ENCODE data around the gene UNC13C. TPM values are rescaled to one million over a fixed set of nuclear protein-coding genes. Genes with fewer than 3 reads are reported as not detected.

The UNC13C gene
- total and polyA plus RNA-seq, 10 of the 15 experiments (the other 5 are each of a cell fraction or from before 2014, with no cell fraction given) = 9.9 to 81.3 (median 25.0) TPM

- H3K27ac ChIP-seq (ENCODE audit: control insufficient read depth, insufficient read depth) = no peak overlapping the region
- DNase-seq (ENCODE audit: low read depth, low spot score) = no peak
- no peaks in the 10 kb centered on the region for H3K27me3 ChIP-seq (replicated peaks in 1 of 2; ENCODE audit: control insufficient read depth in 2 of 2, insufficient read depth in 2 of 2, low read length in 1 of 2)
- H3K36me3 ChIP-seq (ENCODE audit: control insufficient read depth in 2 of 2, insufficient read depth in 2 of 2, low read length in 1 of 2) = no peaks in the 10 kb centered on the region
- no peak overlapping the region for H3K4me3 ChIP-seq
- no peak for FAIRE-seq
- POLR2A ChIA-PET = interaction anchor here (2.9 kb wide), 1 partner anchor 34 kb away, joined by 13 read pairs; no protein-coding TSS in a partner anchor
- WGBS (ENCODE audit: insufficient coverage, insufficient replicate concordance, low lambda C conversion rate, missing lambda C conversion rate) = 20% methylated on average over 3 of the region's 3 CpGs
- peak; percentile 7 for ATAC-seq
- H3K4me2 ChIP-seq (ENCODE audit: control insufficient read depth, insufficient read depth) = 0 out of 2 replicates have a peak overlapping the region, but pooled peaks have one; percentile 17
- H2AFZ ChIP-seq (ENCODE audit: control insufficient read depth, low read depth, low read length) = no peak overlapping the region
- RAD21 ChIA-PET (ENCODE audit: unreplicated experiment) = interaction anchor here (0.6 to 5.5 kb wide), 15 partner anchors 11 to 622 kb away, joined by 3 to 85 read pairs (median 5); partner anchors contain the start of gene UNC13C
- H3K9ac ChIP-seq (ENCODE audit: control insufficient read depth, insufficient read depth, low read length) = no peak overlapping the region
- peaks cover 2% of the 10 kb centered on the region; the same call in 1 of the 2 replicates for H3K79me2 ChIP-seq (ENCODE audit: control insufficient read depth, insufficient read depth, low read length)
- no peaks in the 10 kb centered on the region; the same call in 1 of the 3 replicates for H3K9me3 ChIP-seq (replicated peaks; ENCODE audit: control insufficient read depth, insufficient read depth, low read length)
- intact Hi-C loops (cut with micrococcal nuclease; ENCODE audit: unreplicated experiment) = loop anchor here (5.0 to 10.0 kb wide), 3 partner anchors 500 to 700 kb away; partner anchors contain the start of gene RAB27A
- SMC1A ChIA-PET (ENCODE audit: uncharacterized antibody, unreplicated experiment) = interaction anchor here (1.0 to 7.4 kb wide), 16 partner anchors 10 to 602 kb away, joined by 3 to 150 read pairs (median 7); no protein-coding TSS in a partner anchor
- TF ChIP-seq TCF7 (IDR thresholded peaks at IDR 0.05; ENCODE audit: borderline replicate concordance) (no peak), NKRF (conservative IDR thresholded peaks at IDR 0.05) (0 out of 2 replicates have a peak, but pooled peaks have one; percentile 24), ELK1 (IDR thresholded peaks at IDR 0.05; ENCODE audit: low read depth, low read length) (no peak), DPF2 (IDR thresholded peaks at IDR 0.05) (0 out of 2 replicates have a peak, but pooled peaks have one; percentile 19), RAD51 (IDR thresholded peaks at IDR 0.05) (0 out of 2 replicates have a peak, but pooled peaks have one; percentile 30), SMARCA5 (IDR thresholded peaks at IDR 0.05) (0 out of 2 replicates have a peak, but pooled peaks have one; percentile 21), IKZF2 (IDR thresholded peaks at IDR 0.05) (0 out of 4 replicates have a peak, but pooled peaks of 1 of the 2 experiments have one; percentile 8), KDM1A (IDR thresholded peaks at IDR 0.05; ENCODE audit: borderline replicate concordance) (no peak), ZNF217 (IDR thresholded peaks at IDR 0.05) (no peak), NR2C2 (IDR thresholded peaks at IDR 0.05; ENCODE audit: borderline replicate concordance, control insufficient read depth, insufficient read length, low read depth) (no peak), MTA2 (IDR thresholded peaks at IDR 0.05; ENCODE audit: low read depth) (no peak)
- TF ChIP-seq, protein P1, sequence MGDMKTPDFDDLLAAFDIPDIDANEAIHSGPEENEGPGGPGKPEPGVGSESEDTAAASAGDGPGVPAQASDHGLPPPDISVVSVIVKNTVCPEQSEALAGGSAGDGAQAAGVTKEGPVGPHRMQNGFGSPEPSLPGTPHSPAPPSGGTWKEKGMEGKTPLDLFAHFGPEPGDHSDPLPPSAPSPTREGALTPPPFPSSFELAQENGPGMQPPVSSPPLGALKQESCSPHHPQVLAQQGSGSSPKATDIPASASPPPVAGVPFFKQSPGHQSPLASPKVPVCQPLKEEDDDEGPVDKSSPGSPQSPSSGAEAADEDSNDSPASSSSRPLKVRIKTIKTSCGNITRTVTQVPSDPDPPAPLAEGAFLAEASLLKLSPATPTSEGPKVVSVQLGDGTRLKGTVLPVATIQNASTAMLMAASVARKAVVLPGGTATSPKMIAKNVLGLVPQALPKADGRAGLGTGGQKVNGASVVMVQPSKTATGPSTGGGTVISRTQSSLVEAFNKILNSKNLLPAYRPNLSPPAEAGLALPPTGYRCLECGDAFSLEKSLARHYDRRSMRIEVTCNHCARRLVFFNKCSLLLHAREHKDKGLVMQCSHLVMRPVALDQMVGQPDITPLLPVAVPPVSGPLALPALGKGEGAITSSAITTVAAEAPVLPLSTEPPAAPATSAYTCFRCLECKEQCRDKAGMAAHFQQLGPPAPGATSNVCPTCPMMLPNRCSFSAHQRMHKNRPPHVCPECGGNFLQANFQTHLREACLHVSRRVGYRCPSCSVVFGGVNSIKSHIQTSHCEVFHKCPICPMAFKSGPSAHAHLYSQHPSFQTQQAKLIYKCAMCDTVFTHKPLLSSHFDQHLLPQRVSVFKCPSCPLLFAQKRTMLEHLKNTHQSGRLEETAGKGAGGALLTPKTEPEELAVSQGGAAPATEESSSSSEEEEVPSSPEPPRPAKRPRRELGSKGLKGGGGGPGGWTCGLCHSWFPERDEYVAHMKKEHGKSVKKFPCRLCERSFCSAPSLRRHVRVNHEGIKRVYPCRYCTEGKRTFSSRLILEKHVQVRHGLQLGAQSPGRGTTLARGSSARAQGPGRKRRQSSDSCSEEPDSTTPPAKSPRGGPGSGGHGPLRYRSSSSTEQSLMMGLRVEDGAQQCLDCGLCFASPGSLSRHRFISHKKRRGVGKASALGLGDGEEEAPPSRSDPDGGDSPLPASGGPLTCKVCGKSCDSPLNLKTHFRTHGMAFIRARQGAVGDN (IDR thresholded peaks at IDR 0.05) = peak; percentile 80
- H3K4me1 ChIP-seq (ENCODE audit: control insufficient read depth, insufficient read depth, low read length) = 0 out of 2 replicates have a peak, but pooled peaks cover 3% of the 10 kb centered on the region
- H4K20me1 ChIP-seq (ENCODE audit: control insufficient read depth, insufficient read depth) = no peaks in the 10 kb centered on the region
- BruUV-seq (replicated peaks) = no TSS peak
- CTCF ChIA-PET = interaction anchor here (4.3 kb wide), 1 partner anchor 36 kb away, joined by 14 read pairs; no protein-coding TSS in a partner anchor
- in situ Hi-C loops (cut with MboI) = no loop called here
Observed at GRCh38 chr15:54585063-54585462, 606.8 kb downstream of the UNC13C start.

All from GM12878 (cell line).